Measurements from ENCODE around the gene ANAPC1.
"Not testable (repeated sequence)": the region's sequence is repeated elsewhere in the genome, so short reads cannot be mapped to it uniquely, and the experiment has no call there.

ANAPC1 gene

DNA sequence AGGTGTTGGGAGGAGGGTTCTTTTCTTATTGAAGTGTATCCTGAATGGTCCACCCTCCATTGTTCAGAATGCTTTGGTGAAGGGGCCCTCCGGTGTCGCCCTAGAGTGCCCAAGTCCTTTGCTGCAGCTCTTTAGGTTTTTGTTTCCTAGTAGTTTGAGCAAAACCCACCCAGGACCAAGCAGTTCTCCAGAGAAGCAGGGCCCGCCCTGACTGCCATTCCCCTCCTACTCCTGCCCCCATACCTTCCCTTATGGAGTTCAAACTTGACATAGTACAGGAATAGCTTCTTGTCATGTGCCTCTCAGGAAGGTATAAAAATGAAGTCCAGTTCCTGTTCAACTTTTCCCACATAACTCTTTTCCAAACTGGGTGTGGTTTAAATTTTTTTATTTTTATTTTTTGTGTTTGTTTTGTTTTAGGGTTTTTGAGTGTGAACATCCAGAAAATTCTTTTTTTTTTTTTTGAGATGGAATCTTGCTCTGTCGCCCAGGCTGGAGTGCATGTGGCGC lies 20.0 kb upstream of the ANAPC1 start:
- DNase-seq, result no peak

DNA sequence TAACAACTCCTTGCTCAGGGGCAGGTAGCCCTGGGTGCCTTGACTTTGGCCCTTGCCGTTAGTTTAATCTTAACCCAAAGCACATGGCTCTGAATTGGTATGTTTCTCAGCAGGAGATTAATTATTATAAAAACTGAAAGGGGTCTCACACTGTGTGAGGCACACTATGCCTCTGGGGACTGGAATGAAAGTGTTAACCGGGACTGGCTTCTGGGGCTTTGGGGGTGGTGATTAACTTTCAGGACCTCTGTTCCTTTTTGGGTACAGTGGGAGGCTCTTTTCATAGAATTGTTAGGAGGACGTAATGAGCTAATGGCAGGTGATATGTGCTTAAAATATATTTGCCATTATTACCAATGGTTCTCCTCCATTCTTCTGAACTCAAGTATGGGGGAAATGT lies 19.5 kb upstream of the ANAPC1 start:
- no peak for DNase-seq

DNA sequence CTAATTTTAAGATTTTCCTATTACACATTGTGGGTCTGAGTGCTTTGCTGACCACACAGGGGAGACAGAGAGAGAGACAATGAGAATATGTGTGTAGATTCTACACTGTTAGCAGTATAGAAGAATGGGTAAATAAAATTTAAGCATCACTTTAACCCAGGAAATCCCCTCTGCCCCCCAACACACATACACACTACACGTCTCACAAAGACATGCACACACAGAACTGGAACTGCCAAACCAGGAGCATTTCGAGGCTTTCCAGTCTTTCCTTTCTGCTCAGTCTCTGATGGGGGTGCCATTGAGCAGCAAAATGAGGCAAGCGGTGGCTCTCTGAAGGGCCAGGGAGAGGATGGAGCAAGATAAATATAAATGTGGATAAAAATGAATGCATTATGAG lies 16.9 kb upstream of the ANAPC1 start:
- DNase-seq, result peak; percentile 12 to 44

- DNase-seq, result no peak
Measured at GRCh38 chr2:111898703-111899514, 14.9 kb upstream of the ANAPC1 start.

GRCh38 chr2:111897924-111898702 lies 14.1 kb upstream of the ANAPC1 start, which contains the start of gene MERTK:
Gene MERTK, plus strand, starts transcription at chr2:111898607. Its CDS starts 129 bp downstream, at chr2:111898736.
- DNase-seq, result peak; percentile 78 to 83

DNA sequence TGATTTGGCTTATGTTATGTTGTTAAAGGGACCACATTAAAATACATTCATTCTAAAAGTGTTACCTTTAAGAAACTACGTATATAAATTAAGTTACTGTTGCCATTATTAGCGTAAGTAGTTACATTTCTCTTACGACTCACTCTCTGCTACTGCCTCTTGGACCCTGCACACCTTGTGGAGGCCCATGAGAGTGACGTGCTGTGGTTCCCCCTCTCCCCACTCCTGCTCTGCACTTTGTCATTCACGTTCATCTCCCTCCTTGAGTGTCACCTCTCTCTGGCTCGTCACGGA lies 13.6 kb upstream of the ANAPC1 start:
- no peak for DNase-seq

GRCh38 chr2:111896576-111896975 lies 12.6 kb upstream of the ANAPC1 start:
- DNase-seq, result no peak

DNA sequence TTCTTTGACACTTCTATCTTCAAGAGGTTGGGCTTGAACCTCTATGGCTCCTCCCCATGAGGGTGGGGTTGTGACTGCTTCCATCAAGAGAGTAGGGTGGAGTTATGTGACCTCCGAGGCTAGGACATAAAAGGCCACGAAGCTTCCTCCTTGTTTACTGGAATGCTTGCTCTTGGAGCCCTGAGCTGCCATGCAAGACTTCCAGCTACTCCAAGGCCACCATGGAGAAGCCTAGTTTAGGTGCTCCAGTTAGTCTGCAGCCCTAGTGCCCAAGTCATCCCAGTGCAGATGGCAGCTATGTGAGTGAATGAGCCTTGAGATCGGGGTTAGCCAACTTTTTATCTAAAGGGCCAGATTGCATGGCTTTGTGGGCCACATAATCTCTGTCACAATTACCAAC lies 12.0 kb upstream of the ANAPC1 start:
- DNase-seq, result no peak

- peak in 1 of 2 experiments; percentile 26 for DNase-seq
Measured at GRCh38 chr2:111884592-111884964, 585 bp upstream of the ANAPC1 start.

DNA sequence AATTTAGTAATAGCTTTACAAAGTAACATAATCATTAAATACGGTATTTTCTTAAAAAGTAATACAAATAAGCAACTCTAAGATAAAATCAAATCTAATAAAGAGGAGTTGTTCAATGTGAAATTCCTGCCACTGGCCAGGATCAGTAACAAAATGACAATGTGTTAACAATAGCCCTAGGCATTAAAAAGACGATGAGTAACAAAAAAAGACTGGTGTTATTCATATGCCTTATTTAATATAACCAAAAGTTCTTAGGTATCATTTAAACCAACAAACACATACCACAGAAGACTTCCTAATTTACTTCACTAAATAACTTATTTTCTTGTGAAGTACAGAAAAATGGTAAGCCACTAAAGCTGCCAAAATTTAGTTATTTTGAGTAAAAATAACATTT lies 11.2 kb downstream of the ANAPC1 start:
- not testable (repeated sequence) for DNase-seq

- DNase-seq, result not testable (repeated sequence)
Measured at GRCh38 chr2:111865124-111865523, 18.9 kb downstream of the ANAPC1 start.

- DNase-seq, result not testable (repeated sequence)
Measured at GRCh38 chr2:111860005-111860404, 24.0 kb downstream of the ANAPC1 start.

DNA sequence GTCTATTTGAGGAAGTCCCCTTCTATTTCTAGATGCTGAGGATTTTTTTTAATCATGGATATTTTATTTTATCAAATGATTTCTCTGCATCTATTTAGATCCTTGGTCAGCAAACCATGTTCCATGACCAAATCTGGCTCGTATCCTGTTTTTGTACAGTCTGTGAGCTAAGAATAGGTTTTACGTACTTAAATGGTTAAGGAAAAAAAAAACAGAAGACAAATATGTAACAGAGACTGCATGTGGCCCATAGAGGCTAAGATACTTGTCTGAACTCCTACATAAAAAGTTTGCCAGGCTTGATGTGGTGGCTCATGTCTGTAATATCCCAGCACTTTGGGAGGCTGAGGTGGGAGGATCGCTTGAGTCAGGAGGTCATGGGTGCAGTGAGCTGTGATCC lies 31.4 kb downstream of the ANAPC1 start:
- not testable (repeated sequence) for DNase-seq

- peak; percentile 4 to 13 for DNase-seq
Measured at GRCh38 chr2:111850646-111851045, 33.3 kb downstream of the ANAPC1 start.

- DNase-seq, result not testable (repeated sequence)
Measured at GRCh38 chr2:111839625-111840282, 44.2 kb downstream of the ANAPC1 start.

GRCh38 chr2:111838992-111839391 lies 45.0 kb downstream of the ANAPC1 start:
- not testable (repeated sequence) for DNase-seq

- not testable (repeated sequence) for DNase-seq
Measured at GRCh38 chr2:111834221-111834620, 49.8 kb downstream of the ANAPC1 start.

GRCh38 chr2:111830479-111830878 lies 53.5 kb downstream of the ANAPC1 start:
- not testable (repeated sequence) for DNase-seq

GRCh38 chr2:111828217-111828766 lies 55.7 kb downstream of the ANAPC1 start:
- DNase-seq, result not testable (repeated sequence)

DNA sequence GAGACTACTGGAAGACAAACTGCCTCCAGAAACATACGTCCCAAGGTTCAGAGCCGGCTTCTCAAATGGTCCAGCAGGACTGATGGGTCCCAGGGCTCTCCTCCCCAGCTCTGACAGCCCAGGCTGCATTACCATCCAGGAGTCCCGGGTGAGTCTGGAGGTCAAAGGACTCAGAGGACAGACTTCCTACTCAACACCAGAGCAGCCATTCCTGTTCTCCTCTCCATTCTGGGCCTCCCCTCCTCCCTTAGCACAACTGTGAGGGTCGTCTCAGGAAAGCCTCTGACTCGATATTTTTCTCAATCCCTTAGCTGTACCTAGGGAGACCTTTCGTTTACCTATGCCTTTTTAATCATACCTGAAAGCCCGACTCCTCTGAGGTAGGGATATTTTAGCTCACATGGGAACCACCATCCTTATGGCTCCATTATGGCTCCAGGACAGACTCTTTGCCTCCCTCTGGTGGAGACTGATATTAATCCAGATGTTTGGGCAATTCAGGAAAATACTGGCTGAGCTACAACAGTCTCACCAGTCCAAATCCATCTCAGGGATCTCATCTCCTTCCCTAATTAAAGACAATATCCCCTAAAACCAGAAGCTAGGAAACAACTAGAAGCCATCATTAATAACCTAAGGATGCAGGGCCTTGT lies 70.9 kb downstream of the ANAPC1 start:
- not testable (repeated sequence) for DNase-seq

DNA sequence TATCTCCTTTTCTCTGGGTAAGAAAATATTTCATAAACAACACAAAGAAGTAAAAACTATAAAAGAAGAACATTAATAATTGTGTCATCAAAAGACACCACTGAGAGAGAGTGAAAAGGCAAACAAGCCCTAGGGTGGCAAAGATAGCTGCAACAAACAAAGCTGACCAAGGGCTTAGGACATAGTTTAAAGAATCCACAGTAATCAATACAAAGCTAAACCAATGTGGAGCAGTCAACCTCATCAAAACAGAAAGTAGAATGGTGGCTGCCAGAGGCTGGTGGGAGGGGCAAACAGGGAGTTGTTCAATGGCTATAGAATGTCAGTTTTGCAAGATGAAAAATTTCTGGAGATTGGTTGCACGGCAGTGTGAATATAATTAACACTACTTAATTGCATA lies 93.4 kb downstream of the ANAPC1 start:
- not testable (repeated sequence) for DNase-seq

DNA sequence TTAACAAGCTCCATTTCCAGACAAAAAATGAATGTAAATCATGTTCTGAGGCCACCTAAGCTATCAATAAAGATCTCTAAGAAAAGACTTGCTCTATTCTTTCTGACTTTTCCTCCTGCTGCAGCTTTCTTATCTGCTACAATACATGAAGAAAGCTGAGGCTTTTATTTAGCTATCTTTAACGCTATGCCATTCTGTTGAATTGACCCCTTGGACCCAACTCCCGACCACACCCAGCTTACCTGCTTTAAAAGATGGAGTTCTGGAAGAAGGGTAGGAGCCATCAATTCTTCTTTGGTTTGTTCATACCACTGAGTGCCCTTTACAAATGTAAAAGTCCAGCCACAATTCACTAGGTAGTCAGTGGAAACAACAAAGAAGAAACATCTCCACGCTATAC lies 99.9 kb downstream of the ANAPC1 start:
- DNase-seq, result not testable (repeated sequence)
